NCI-H2196 treated with DMSO at 0.1 percent for 48 hours (cell line): ENCODE data around the gene FBXW2.

Source experiments
- DNase-seq: peaks from one replicate; lab custom pipeline; 2025; ENCODE audit not compliant: unreplicated experiment; lab: John Stamatoyannopoulos, UW

Gene FBXW2

DNA sequence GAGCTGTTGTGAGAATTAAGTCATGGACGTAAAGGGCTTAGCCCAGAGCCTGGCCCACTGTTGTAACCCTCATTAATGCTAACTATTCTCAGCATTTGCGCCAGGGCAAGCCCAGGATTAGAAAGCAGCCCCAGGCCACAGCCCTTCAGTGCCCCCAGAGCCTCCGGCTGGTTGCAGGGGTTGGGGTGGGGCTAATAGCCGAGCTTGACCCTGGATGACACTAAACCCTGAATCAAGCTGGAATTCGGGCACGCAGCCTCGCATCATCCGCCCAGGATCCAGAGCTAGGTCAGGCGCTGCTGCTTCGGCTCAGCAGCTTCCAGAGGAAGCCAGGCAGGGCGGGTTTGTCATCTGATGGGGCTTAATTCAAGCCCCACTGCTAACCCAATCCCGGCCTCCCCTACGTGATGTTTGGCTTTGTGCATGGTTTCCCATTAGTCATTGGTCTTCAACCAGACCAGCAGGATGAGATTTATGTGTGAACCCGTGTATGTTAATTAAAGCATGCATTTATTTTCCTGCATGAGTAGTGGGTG, 77.8 kb downstream of the FBXW2 start:
- no peak for DNase-seq

DNA sequence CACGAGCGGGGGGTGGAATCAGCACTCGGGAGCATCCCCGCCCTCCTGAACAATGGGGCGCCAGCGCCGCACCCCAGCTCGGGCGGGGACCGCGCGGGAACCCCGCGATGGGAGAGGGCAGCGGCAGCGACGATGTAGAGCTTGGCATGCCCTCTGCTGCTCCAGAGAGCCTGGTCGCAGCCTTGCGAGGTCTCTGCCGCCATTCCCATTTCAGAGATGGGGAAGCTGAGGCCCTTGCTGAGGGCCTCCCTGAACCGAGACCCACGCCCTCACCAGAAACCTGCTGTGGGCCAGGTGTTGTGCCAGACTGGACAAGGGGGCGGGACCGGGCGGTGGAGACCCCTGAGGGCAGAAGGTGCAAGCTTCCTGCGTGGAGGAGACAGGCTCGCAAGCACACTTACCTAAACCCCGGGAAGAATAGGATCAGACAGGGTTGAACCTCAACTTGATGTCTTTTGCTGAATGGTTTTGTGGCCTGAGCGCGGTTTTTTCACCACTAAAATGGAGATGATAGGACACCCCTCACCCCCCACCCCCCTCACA, 78.3 kb downstream of the FBXW2 start:
- DNase-seq: no peak

DNA sequence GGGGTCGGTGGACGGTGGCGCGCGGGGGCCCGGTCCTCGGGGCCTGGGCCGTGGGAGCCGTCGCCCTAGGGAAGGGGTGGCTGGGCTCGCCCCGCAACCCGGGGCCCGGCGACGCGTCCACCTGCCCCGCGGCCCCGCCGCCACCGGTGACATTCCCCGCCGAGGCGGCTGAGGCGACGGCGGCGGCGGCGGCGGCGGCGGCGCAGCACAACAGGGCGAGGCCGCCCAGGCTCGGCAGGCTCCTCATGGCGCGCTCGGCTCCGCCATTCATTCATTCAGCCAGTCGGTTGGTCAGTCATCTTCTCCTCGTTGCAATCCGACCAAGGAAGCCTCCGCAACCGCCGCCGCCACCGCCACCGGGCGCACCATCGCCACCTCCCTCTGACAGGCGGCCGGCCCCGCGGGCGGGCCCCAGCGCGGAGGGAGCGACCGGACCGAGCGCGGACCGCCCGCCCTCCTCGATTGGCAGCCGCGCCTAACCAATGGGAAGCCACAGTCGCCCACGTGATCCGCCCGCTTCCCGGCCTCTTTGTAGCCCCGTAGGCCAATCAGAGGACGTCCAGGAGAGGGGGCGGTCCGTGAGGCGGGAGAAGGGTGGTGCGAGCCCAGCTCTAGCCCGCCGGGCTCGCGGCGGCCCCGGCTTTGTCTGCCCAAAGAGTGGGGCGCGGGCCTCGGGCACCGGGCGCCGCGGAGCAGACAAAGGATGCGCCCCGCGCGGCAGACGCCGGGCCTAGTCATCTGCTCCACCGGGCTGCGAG, 78.9 kb downstream of the FBXW2 start, which contains the start of gene MEGF9:
Gene MEGF9, minus strand, starts transcription at position 383 of the 758 bp plus-strand sequence. Its CDS starts 112 bp downstream, at position 271.
- DNase-seq: peak; percentile 93

DNA sequence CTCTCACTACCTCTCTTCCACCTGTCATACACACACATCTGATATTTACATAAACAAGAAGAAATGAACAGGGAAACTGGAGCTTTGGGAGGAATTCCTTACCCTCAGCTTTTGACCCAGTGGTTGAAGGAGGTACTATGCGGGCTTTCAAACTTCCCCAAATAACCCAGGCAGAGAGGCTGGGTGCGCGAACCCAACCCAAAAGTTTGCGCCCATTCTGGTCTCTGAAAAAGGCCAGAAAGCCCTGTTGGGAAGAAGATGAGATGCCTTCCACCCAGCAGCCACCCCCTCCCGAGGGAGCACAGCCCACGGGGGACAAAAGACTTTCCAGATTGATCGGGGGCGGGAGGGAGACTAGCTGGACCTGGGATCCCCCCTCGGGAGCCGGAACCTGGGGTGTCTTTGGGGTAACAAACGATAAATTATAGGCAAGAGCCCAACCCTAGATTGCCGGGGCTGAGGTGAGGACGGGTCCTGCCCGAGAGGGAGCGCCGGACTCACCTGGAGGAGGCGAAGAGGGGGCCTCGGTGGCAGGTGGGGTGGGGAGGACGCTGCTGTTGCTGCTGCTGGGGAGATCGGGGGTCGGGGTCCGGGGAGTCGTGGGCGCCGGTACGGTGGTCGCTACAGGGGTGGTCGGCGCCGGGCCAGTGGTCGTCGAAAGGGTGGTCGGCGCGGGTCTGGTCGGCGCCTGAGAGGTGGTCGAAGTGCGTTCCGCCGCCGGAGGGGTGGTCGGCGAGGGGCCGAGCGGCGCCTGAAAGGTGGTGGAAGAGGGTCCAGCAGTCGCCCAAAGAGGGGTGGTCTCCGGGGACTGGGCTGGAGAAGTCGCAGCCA, 79.7 kb downstream of the FBXW2 start:
- no peak for DNase-seq

DNA sequence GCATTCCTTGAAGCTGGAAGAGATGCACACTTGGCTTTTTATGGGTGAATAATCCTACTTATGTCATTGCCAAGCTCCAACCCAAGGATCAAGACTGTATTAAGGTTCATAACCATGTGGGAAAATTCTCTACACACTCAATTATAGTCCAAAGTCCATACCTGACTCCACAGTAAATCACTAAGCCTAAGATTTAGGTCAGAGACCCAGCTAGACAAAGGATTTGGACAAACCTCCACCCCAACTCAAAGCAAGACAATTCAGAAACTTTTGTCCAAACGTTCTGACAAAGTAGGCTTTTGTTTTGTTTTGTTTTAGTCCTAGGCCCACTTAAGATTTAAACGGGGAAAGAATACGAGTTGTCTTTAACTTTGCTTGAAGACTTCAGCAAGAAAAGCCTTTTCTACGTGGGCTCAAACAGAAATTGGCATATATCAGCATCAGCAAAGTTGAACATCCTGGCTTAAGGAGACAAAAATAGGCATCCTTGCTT, 80.6 kb downstream of the FBXW2 start:
- DNase-seq: no peak

DNA sequence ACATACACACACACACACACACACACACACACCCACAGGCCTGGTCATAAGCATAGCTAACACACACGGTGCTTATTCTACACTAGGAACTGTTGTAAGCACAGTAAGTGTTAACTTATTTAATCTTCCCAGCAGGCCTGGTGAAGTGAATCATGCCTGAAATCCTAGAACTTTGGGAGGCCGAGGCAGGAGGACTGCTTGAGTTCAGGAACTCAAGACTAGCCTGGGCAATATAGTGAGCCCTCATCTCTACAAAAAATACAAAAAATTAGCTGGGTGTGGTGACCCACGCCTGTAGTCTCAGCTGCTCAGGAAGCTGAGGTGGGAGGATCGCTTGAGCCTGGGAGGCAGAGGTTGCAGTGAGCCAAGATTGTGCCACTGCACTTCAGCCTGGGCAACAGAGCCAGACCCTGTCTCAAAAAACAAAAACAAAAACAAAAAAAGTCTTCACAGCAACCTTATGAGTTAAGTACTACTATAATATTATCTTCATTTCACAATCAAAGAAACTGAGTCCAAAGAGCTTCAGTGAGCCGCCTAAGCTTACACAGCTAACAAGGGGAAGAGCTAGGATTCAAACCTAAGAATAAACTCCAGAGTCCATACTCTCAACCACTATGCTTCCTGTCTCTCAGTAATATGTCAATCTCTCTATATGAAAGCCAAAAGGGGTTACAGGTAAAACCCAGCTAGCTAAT, 81.2 kb downstream of the FBXW2 start:
- DNase-seq: no peak

DNA sequence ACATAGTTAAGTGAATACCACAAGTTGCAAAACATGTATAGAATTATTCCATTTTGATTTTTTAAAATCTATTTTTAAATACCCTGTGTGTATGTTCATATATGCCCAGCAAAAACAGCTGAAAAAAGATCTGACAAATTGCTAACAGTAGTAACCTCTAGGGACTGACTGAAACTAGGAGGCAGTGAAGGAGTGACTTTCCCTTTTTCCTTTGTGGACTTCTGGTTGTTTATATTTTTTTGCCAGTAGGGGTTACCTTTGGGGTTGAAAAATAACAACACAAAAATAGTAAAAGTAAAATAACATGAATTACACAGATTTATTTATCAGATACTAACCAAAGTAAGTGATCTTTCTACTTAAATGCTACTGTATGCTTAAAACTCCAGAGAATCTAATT, 81.9 kb downstream of the FBXW2 start:
- no peak for DNase-seq

DNA sequence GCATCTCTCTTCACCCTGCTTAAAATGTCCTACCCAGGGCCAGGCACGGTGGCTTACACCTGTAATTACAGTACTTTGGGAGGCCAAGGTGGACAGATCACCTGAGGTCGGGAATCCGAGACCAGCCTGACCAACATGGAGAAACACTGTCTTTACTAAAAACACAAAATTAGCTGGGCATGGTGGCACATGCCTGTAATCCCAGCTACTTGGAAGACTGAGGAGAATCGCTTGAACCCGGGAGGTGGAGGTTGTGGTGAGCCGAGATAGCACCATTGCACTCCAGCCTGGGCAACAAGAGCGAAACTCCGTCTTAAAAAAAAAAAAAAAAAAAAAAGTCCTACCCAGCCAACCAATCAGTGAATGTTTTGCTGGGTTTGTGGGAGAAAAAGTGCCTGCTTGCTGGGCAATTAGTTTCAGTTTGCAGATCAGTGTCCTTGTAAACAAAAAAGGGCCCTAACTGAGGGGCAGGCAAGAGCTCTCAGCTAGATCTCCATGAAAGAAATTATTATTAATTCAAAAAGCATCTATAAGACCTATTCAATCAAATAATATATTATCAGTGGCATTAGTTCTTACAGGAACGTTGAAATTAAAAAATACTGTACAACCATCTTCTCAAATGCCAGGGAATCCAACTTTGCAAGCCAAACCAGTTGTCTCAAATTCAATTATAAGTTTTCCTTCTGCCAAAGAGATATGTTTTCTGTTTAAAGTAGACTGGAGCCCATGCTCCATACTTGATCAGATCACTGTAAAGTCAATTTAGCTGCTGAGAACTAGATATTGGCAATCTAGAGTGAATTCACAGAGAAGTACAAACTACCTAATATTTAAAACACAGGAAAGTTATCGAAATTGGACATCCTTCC, 82.9 kb downstream of the FBXW2 start:
- no peak for DNase-seq

DNA sequence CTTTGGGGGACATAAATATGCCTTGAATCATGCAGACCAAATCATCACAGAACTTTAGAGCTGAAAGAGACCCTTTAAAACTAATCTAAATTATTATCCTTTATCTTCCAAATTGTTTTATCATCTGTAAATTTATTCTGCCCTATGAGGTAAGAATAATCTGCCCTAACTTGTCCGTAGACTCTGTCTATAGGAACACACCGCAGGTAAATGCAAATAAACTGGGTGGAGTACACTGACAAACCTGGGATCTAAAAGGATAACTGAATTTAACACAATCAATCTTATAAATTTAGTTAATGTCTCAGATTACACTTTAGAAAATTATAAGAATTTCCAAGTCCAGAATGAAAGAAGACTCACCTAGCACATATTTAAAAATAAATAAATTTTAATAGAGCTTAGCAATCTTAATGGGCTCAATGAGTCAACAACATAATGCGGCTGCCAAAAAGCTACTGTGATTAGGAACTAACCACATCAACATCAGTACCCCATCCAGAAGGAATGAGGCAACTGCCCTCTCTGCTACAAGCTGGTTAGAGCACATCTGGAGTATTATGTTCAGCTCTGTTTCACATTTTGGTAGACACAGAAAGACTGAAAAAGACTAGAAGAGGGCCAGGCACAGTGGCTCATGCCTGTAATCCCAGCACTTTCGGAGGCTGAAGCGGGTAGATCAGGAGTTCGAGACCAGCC, 84.5 kb downstream of the FBXW2 start:
- no peak for DNase-seq

DNA sequence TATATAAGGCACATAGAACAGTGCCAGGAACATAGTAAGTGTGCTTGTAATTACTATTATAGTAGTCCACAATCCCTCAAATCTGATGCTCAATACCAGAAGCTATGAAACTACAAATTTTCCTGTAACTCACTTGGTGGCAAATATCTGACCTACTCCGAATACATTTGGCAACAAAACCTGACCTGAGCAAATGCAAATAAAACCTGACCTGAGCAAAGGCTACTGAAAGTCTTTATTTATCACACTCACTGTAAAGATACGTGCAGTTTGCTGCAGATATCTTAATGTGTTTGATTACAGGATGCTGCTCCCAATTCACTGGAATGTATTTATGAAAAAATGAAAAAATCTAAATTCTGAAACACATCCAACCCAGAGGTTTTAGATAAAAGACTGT, 86.0 kb downstream of the FBXW2 start:
- no peak for DNase-seq
